Epithelial cell of esophagus (primary cell): ENCODE measurements around the gene TMEFF2.
A peak's percentile ranks its signal among the peaks of the same experiment; 100 is the strongest.

ENCODE experiments used
- DNase-seq: peaks from one replicate; pipeline ENCODE4 v3.0.0; 2010; ENCODE audit warnings: low read depth
- H3K4me3 ChIP-seq: 2 replicates; pipeline ENCODE4 v1.5.1; 2011; ENCODE audit warnings: mild to moderate bottlenecking, low read length, control low read depth
- TF ChIP-seq, protein P1 (sequence below): IDR thresholded peaks from 2 replicates; pipeline ENCODE4 v1.5.1; 2011; ENCODE audit warnings: low read depth, mild to moderate bottlenecking, low read length, control low read depth, inconsistent platforms; ENCODE audit not compliant: insufficient read depth; ENCODE audit errors: missing control alignments

The TMEFF2 gene

DNA sequence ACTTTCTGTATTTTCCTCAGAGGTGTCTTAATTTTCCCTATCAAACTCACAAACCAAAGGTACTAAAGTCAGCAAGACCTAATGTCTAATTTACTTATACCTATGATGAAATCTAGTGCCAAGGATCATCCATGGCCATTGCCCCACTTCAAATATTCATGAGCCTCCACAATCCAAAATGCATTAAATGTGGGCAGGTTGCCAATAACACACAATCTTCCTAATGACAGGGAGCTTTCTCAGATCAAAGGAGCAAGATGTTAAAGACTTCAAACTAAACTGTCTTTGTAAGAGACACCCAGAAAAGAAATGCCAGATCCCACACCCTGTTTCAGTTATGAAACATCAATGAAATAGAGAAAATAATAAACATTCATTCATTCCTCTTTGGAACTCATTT lies 143.2 kb downstream of the TMEFF2 start:
- DNase-seq = no peak
- no peak overlapping the region for H3K4me3 ChIP-seq
- TF ChIP-seq, protein P1, sequence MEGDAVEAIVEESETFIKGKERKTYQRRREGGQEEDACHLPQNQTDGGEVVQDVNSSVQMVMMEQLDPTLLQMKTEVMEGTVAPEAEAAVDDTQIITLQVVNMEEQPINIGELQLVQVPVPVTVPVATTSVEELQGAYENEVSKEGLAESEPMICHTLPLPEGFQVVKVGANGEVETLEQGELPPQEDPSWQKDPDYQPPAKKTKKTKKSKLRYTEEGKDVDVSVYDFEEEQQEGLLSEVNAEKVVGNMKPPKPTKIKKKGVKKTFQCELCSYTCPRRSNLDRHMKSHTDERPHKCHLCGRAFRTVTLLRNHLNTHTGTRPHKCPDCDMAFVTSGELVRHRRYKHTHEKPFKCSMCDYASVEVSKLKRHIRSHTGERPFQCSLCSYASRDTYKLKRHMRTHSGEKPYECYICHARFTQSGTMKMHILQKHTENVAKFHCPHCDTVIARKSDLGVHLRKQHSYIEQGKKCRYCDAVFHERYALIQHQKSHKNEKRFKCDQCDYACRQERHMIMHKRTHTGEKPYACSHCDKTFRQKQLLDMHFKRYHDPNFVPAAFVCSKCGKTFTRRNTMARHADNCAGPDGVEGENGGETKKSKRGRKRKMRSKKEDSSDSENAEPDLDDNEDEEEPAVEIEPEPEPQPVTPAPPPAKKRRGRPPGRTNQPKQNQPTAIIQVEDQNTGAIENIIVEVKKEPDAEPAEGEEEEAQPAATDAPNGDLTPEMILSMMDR = no peak

DNA sequence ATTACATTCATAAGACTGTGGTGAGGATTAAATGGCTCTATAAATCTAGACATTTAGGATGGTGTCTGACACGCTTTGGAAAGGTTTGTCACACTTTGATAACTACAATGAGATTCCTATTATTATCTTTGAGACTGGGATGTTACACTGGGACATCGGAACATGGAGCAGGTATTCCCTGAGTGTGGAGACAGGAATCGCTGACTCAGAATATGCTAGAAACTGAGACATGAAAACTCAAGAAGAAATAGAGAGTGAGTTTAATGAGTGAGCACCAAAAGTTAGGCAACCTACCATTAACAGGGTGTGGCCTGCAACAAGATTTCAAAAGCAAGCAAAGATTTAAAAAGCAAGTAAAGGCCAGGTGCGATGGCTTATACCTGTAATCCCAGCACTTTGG lies 145.4 kb downstream of the TMEFF2 start:
- TF ChIP-seq, protein P1 = no peak
- no peak overlapping the region for H3K4me3 ChIP-seq
- DNase-seq = peak; percentile 22

DNA sequence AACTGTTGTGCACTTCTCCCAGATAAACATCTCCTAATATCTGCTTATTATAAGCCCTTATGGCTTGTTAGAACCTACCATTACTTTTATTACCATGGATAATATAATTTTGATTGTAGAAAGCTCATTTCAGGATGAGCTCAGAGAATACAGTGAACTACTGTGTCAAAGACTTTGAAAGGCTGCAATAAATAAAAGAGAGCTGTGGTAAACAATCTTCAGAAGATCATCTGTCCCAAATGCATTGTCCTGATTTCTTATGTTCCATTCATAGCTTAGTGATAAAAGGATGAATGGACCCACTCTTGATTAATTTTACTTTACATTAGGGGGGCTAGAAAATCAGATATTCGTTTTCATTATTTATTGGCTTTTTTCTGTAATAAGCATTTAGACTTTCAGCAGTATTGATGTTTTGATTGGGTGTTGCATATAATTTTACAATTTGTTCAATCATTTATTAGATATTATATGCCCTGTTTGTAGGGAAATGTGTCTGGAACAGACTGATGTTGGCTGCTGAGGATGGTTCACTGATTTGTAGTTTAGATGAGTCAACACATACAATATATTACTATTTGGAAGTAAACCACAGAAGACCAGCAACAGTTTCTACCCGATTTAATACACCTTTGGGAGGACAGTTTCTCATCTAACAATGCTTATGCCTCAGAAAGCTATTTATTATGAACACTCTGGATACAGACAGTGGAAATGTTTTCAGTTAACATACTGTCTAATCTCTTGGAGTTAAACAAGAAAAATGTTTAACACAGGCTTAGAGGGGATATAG lies 147.2 kb downstream of the TMEFF2 start:
- H3K4me3 ChIP-seq = no peak overlapping the region
- DNase-seq = no peak
- TF ChIP-seq, protein P1 = no peak

DNA sequence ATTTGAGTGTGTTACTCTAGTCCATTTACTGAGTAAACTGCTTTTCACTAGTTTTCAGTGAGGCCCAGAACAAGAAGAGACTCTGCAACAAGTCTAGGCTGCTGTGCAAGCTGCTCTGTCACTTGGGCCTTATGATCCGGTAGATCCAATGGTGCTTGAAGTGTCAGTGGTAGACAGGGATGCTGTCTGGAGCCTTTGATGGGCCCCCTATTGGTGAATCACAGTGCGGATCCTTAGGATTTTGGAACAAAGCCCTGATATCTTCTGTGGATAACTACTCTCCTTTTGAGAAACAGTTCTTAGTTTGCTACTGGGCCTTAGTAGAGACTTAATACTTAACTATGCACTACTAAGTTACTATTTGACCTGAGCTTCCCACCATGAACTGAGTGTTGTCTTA lies 150.2 kb downstream of the TMEFF2 start:
- TF ChIP-seq, protein P1 = no peak
- H3K4me3 ChIP-seq = no peak overlapping the region
- no peak for DNase-seq

DNA sequence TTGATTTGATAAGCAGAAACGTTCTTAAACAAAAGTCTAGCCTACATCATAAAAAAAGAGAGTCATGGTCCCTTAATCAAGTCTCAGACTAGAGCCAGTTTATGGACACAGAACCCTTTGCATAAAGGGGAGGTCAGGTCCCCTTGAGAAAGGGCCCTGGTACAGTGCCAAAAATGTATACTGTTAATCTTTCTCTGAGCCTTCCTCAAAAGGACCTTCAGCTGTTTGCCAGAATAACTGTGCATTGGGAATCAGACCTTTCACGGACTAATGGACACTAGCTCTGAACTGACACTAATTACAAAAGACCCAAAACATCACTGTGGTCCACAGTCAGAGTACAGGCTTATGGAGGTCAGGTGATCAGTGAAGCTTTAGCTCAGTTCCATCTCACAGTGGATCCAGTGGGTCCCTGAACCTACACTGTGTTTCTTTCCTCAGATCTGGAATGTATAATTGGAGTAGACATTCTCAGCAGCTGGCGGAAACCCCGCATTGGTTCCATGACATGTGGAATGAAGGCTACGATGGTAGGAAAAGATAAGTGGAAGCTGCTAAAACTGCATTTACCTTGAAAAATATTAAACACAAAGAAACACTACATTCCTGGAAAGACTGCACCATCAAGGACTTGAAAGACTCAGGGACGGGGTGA lies 151.4 kb downstream of the TMEFF2 start:
- H3K4me3 ChIP-seq = no peak overlapping the region
- DNase-seq = no peak
- TF ChIP-seq, protein P1 = no peak

DNA sequence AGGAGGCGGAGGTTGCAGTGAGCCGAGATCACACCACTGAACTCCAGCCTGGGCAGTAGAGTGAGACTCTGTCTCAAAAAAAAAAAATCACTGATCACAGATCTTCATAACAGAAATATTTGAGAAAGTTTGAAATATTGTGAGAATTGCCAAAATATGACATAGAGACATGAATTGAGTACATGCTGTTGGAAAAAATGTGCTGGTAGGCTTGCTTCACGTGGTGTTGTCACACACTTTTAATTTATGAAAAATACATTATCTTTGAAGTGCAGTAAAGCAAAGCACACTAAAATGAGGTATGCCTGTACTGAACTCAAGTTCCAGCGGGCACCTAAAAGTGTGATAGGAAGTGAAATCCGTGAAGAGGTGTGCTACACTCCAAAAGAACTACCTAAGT lies 152.6 kb downstream of the TMEFF2 start:
- H3K4me3 ChIP-seq = no peak overlapping the region
- TF ChIP-seq, protein P1 = no peak
- DNase-seq = no peak

DNA sequence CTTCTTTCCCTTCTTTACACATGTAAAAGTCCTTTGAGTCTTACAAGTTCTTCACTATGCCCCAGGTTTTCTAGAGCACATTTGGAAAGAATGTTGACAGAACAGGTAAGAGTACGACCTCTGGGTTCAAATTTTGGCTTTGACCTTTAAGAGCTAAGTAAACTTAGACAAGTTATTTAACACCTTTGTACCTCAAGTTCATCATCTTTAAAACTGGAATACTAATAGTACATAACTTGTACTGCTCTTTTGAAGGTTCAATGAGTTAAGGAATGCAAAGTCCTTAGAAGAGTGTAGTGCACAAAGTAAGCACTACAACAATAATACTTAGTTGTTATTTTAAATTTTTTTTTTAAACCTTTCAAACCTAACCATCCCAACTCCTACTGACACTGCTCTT lies 156.6 kb downstream of the TMEFF2 start:
- TF ChIP-seq, protein P1 = no peak
- DNase-seq = no peak

More for the DNA sequence above, 156.6 kb downstream of the TMEFF2 start:
- H3K4me3 ChIP-seq = no peak overlapping the region
